Upper lobe of right lung (tissue), 1 donor: ENCODE results near the gene CYB561D2. TPM values are rescaled to one million over a fixed set of nuclear protein-coding genes. Genes with fewer than 3 reads are reported as not detected.

Experiments used
- ATAC-seq: fragments of 200-7000 bp; cut with Tn5 transposase; one replicate; pipeline ENCODE4 v1.9.1; 2020; ENCODE audit warnings: mild to moderate bottlenecking, moderate library complexity
- DNase-seq: peaks from one replicate; pipeline ENCODE4 v3.0.0-alpha.2; 2020
- H3K27ac ChIP-seq: fragments of 200-600 bp; one replicate; pipeline ENCODE4 v1.8.0; 2022
- H3K27me3 ChIP-seq: fragments of 200-600 bp; one replicate; pipeline ENCODE4 v1.8.0; 2022; ENCODE audit warnings: mild to moderate bottlenecking
- H3K36me3 ChIP-seq: fragments of 200-600 bp; one replicate; pipeline ENCODE4 v1.8.0; 2022
- H3K4me1 ChIP-seq: fragments of 200-600 bp; one replicate; pipeline ENCODE4 v1.8.0; 2022
- H3K4me3 ChIP-seq: fragments of 200-600 bp; one replicate; pipeline ENCODE4 v1.8.0; 2022; ENCODE audit warnings: mild to moderate bottlenecking
- H3K9me3 ChIP-seq: fragments of 200-600 bp; one replicate; pipeline ENCODE4 v1.8.0; 2022
- CTCF ChIP-seq: fragments of 200-600 bp; IDR thresholded peaks from one replicate; pipeline ENCODE4 v1.8.0; 2022; ENCODE audit warnings: antibody characterized with exemption
- intact Hi-C: fragments of 100-400 bp; cut with DNase I; formaldehyde crosslinking; loops from one replicate; pipeline ENCODE4 v1.11.0; 2022
- total RNA-seq: library from RNA; stranded (reverse); fragmentation: NEBNext Ultra II Directional; extraction: Animal tissue kit (Norgen Biotek cat#: 25700); gene quantifications from one replicate; pipeline ENCODE4 v1.2.1, GENCODE V29; 2021
- donor health status: DM: no; HTN: yes; CAD: no; lungs with severe emphysema.

CYB561D2 gene
- total RNA-seq, 1 donor from 2014 or later: 23.9 TPM

GRCh38 chr3:50388016-50388719 is 37.5 kb downstream of the CYB561D2 start:
- intact Hi-C loops: no loop called here
- Histone ChIP-seq H3K4me1 (peaks cover 8% of the 10 kb centered on the region), H3K27ac (no peak overlapping the region), H3K27me3 (no peaks in the 10 kb centered on the region), H3K36me3 (no peaks in the 10 kb centered on the region), H3K9me3 (no peaks in the 10 kb centered on the region), H3K4me3 (no peak overlapping the region)
- no peak for DNase-seq
- TF ChIP-seq CTCF: no peak
- ATAC-seq: no peak

GRCh38 chr3:50388720-50389413 is 38.2 kb downstream of the CYB561D2 start:
- ATAC-seq (no peak), DNase-seq (no peak)
- no peak overlapping the region for H3K27ac ChIP-seq
- no peaks in the 10 kb centered on the region for H3K27me3 ChIP-seq
- intact Hi-C loops: no loop called here
- no peaks in the 10 kb centered on the region for H3K36me3 ChIP-seq
- H3K9me3 ChIP-seq: no peaks in the 10 kb centered on the region
- H3K4me1 ChIP-seq: peaks cover 8% of the 10 kb centered on the region
- no peak overlapping the region for H3K4me3 ChIP-seq
- TF ChIP-seq CTCF: no peak

GRCh38 chr3:50389414-50389767 is 38.7 kb downstream of the CYB561D2 start:
- Histone ChIP-seq H3K9me3 (no peaks in the 10 kb centered on the region), H3K27me3 (no peaks in the 10 kb centered on the region), H3K27ac (no peak overlapping the region), H3K4me3 (no peak overlapping the region), H3K36me3 (no peaks in the 10 kb centered on the region), H3K4me1 (peaks cover 8% of the 10 kb centered on the region)
- intact Hi-C loops: no loop called here
- no peak for TF ChIP-seq CTCF
- ATAC-seq (no peak), DNase-seq (no peak)

- ATAC-seq (peak; percentile 34), DNase-seq (peak; percentile 79)
- H3K36me3 ChIP-seq: no peaks in the 10 kb centered on the region
- no peak for TF ChIP-seq CTCF
- H3K4me1 ChIP-seq: peaks cover 14% of the 10 kb centered on the region
- H3K27me3 ChIP-seq: no peaks in the 10 kb centered on the region
- intact Hi-C loops: no loop called here
- no peak overlapping the region for H3K4me3 ChIP-seq
- H3K27ac ChIP-seq: no peak overlapping the region
- no peaks in the 10 kb centered on the region for H3K9me3 ChIP-seq
Observed at GRCh38 chr3:50390508-50391224, 40.0 kb downstream of the CYB561D2 start.

GRCh38 chr3:50392101-50392715 is 41.5 kb downstream of the CYB561D2 start:
- intact Hi-C loops: no loop called here
- no peaks in the 10 kb centered on the region for H3K27me3 ChIP-seq
- H3K27ac ChIP-seq: no peak overlapping the region
- no peak overlapping the region for H3K4me3 ChIP-seq
- no peak for TF ChIP-seq CTCF
- no peaks in the 10 kb centered on the region for H3K36me3 ChIP-seq
- no peaks in the 10 kb centered on the region for H3K9me3 ChIP-seq
- DNase-seq (no peak), ATAC-seq (no peak)
- H3K4me1 ChIP-seq: peaks cover 15% of the 10 kb centered on the region
